Left lung (tissue), 14 donors: ENCODE results near the gene ZNF587. TPM values are rescaled to one million over a fixed set of nuclear protein-coding genes. Genes with fewer than 3 reads are reported as not detected.
"Not testable (repeated sequence)": the region's sequence is repeated elsewhere in the genome, so short reads cannot be mapped to it uniquely, and the experiment has no call there.

ENCODE experiments used
- ATAC-seq: fragments of 200-7000 bp; cut with Tn5 transposase; one replicate; pipeline ENCODE4 v1.9.1; 2020; ENCODE audit warnings: moderate library complexity
- DNase-seq, 4 donors: peaks; one replicate each; pipeline ENCODE4 v3.0.0-alpha.2; 2013 to 2020
- H3K27ac ChIP-seq, 2 donors: fragments of 200-600 bp; sonication (generic) in 1 of 2; one replicate each; pipeline versions ENCODE4 v1.5.0 to v1.8.0; 2020 to 2021
- H3K27me3 ChIP-seq, 2 donors: fragments of 200-600 bp; sonication (generic) in 1 of 2; one replicate each; pipeline versions ENCODE4 v1.5.0 to v1.8.0; 2020 to 2021
- H3K36me3 ChIP-seq, 2 donors: fragments of 200-600 bp; sonication (generic) in 1 of 2; one replicate each; pipeline versions ENCODE4 v1.5.0 to v1.8.0; 2020 to 2021
- H3K4me1 ChIP-seq, 2 donors: fragments of 200-600 bp; one replicate each; pipeline ENCODE4 v1.8.0; 2021
- H3K4me3 ChIP-seq, 2 donors: fragments of 200-600 bp; sonication (generic) in 1 of 2; one replicate each; pipeline versions ENCODE4 v1.5.0 to v1.8.0; 2020 to 2021; ENCODE audit warnings: mild to moderate bottlenecking in 1 of 2
- H3K9me3 ChIP-seq, 2 donors: fragments of 200-600 bp; sonication (generic) in 1 of 2; one replicate each; pipeline versions ENCODE4 v1.5.0 to v1.8.0; 2020 to 2021
- intact Hi-C, 2 donors: fragments of 100-400 bp; cut with DNase I; formaldehyde crosslinking; loops; one replicate each; pipeline versions ENCODE4 v1.11.2 to v1.14.2; 2022
- long read RNA-seq, 12 donors: library from polyadenylated mRNA in 2 of 12; unstranded in 2 of 12; transcript quantifications; one replicate each; pipeline ENCODE4 v2.0.0 and lab custom pipeline, GENCODE V29; 2019 to 2026
- polyA plus RNA-seq, 6 donors: library from polyadenylated mRNA; unstranded; fragments of 120-200 nt; gene quantifications; one replicate each; pipeline ENCODE4 v1.2.1, GENCODE V29; 2013; ENCODE audit not compliant: insufficient read length in 6 of 6
- total RNA-seq, 2 donors: library from RNA; stranded (reverse); fragmentation: NEBNext Ultra II Directional; extraction: Animal tissue kit (Norgen Biotek cat#: 25700); gene quantifications; one replicate each; pipeline ENCODE4 v1.2.1, GENCODE V29; 2021
- TF ChIP-seq, protein P1 (sequence below), 2 donors: fragments of 200-600 bp; sonication (generic) in 1 of 2; IDR thresholded peaks; one replicate each; pipeline versions ENCODE4 v1.5.0 to v1.8.0; 2021; ENCODE audit warnings: antibody characterized with exemption in 2 of 2
- donor health status: DM: no; HTN: yes; CAD: no.
- donor health status: DM: no; HTN: no; CAD: no.

Gene ZNF587
- total RNA-seq (10 to 100 TPM; 31.4 to 34.0 TPM), polyA plus RNA-seq (10 to 100 TPM; 33.6 to 38.8 (median 36.4) TPM)
- long read RNA-seq, donor 1, full-length matches to known transcripts: 2 of 2 reads
- long read RNA-seq, donor 1, partial matches to known transcripts: 0 of 2 reads
- long read RNA-seq, donor 1, other reads (novel, unspliced or antisense): 0 of 2 reads
- long read RNA-seq, donor 2, partial matches to known transcripts: 0 of 3 reads
- long read RNA-seq, donor 2, other reads (novel, unspliced or antisense): 0 of 3 reads
- long read RNA-seq, donor 3: 0 reads
- long read RNA-seq, donor 4, partial matches to known transcripts: 0 of 2 reads
- long read RNA-seq, donor 4, other reads (novel, unspliced or antisense): 1 of 2 reads
- long read RNA-seq, donor 5, full-length matches to known transcripts: 3 of 10 reads
- long read RNA-seq, donor 5, partial matches to known transcripts: 0 of 10 reads
- long read RNA-seq, donor 5, other reads (novel, unspliced or antisense): 7 of 10 reads
- long read RNA-seq, donor 6, partial matches to known transcripts: 0 of 2 reads
- long read RNA-seq, donor 6, other reads (novel, unspliced or antisense): 0 of 2 reads
- long read RNA-seq, donor 7: 0 reads
- long read RNA-seq, donor 8, full-length matches to known transcripts: 6 of 6 reads
- long read RNA-seq, donor 8, partial matches to known transcripts: 0 of 6 reads
- long read RNA-seq, donor 8, other reads (novel, unspliced or antisense): 0 of 6 reads
- long read RNA-seq, donor 9, partial matches to known transcripts: 0 of 1 reads
- long read RNA-seq, donor 9, other reads (novel, unspliced or antisense): 0 of 1 reads
- long read RNA-seq, donor 10: 0 reads
- long read RNA-seq, donor 11: 0 reads
- long read RNA-seq, donor 12, full-length matches to known transcripts: 3 of 3 reads
- long read RNA-seq, donor 12, partial matches to known transcripts: 0 of 3 reads
- long read RNA-seq, donor 12, other reads (novel, unspliced or antisense): 0 of 3 reads

DNA sequence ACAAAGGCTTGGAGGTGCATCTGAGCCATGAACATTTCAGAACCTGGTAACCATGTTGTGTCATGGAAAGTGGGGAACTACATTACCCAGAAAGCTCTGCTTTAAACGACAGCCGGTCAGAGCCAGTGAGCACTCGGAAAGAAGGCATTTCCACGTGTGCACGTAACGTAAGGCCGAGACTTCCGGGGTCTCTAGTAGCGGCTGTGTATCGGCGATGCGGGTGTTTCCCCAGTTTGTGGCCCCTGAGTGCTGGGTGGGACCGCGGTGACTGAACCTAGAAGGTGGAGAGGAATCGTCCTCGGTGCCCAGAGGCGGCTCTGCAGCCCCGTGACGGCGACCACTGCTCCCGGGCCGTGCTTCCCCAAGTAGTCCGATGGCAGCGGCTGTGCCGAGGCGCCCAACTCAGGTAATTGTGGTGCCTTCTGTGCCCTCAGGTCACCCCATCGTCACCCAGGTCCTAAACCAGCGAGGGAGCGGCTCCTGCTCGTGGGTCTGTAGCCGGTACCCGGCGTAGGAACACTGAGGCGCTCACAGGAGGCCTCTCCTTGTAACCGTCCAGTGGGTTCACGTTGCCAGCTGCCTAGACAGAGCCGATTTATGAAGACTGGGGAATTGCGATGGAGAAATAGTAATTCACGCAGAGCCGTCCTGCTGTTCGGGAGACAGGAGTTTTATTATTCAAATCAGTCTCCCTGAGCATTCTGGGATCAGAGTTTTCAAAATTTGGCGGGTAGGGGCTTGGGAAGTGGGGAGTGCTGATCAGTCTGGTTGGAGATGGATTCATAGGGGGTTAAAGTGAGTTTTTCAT lies at the start of gene ZNF587:
TSS of gene ZNF587 (plus strand) at position 194 of the 808 bp plus-strand sequence. CDS start at position 374, 180 bp downstream.
- intact Hi-C loops, H3K9me3 ChIP-seq, H3K27me3 ChIP-seq: not testable (repeated sequence)
- DNase-seq (peak; percentile 51 to 85 (median 80)), ATAC-seq (peak; percentile 99)
- Histone ChIP-seq H3K4me3 (peak within 1 kb of the TSS; percentile 69 to 73), H3K4me1 (peaks cover 12 to 17% of the 10 kb centered on the region in 2 donors), H3K36me3 (peaks cover 0 to 14% of the 10 kb centered on the region in 2 donors), H3K27ac (peak within 1 kb of the TSS; percentile 63 to 68)

DNA sequence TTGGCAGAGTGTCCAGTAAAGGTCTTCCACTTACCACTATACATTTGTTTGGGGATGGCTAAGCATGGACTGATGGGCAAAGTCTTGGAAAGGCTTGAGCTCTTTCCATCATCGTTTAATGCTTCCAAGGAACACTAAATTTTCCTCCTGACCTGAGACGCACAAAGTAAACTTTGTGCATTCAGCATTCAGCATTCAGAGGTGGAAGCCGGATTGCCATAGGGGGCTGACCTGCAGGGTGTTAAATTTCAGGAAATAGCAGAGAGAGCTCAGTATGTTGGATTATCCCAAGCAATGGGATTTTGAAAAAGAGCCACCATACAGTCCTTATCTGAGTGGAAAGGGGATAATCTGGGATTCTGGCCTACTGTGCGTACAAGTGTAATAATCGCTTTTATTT lies 49.0 kb upstream of the ZNF587 start:
- no peak for ATAC-seq

DNA sequence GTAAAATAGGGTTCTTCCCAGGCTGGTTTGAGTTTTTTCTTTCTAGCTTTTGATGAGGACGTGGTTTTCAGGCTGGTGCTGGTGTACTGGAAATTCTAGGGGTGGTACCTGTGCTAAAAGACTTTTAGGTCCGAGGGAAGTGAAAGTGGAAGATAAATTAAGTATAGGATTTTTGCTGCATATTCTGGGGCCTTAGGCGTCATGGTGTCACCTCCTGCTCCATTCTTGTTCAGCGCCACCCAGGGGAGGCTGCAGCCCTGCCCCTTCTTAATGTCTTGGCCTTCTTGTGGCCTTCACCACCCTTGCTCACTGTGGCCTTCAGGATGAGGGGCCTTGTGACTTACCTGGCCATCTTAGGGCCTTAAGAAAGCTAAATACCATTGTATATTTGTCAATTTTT lies 47.4 kb upstream of the ZNF587 start:
- H3K27ac ChIP-seq: no peak overlapping the region
- no peak overlapping the region for H3K4me3 ChIP-seq
- no peak for DNase-seq
- TF ChIP-seq, protein P1, sequence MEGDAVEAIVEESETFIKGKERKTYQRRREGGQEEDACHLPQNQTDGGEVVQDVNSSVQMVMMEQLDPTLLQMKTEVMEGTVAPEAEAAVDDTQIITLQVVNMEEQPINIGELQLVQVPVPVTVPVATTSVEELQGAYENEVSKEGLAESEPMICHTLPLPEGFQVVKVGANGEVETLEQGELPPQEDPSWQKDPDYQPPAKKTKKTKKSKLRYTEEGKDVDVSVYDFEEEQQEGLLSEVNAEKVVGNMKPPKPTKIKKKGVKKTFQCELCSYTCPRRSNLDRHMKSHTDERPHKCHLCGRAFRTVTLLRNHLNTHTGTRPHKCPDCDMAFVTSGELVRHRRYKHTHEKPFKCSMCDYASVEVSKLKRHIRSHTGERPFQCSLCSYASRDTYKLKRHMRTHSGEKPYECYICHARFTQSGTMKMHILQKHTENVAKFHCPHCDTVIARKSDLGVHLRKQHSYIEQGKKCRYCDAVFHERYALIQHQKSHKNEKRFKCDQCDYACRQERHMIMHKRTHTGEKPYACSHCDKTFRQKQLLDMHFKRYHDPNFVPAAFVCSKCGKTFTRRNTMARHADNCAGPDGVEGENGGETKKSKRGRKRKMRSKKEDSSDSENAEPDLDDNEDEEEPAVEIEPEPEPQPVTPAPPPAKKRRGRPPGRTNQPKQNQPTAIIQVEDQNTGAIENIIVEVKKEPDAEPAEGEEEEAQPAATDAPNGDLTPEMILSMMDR (IDR thresholded peaks at IDR 0.05): no peak
- peaks cover 0 to 6% of the 10 kb centered on the region in 2 donors for H3K36me3 ChIP-seq
- H3K27me3 ChIP-seq: no peaks in the 10 kb centered on the region
- H3K4me1 ChIP-seq: peaks cover 12 to 67% of the 10 kb centered on the region in 2 donors
- intact Hi-C loops: no loop called here
- no peak for ATAC-seq
- no peaks in the 10 kb centered on the region for H3K9me3 ChIP-seq

More for the DNA sequence above, 49.0 kb upstream of the ZNF587 start:
- Histone ChIP-seq H3K27me3 (no peaks in the 10 kb centered on the region), H3K9me3 (no peaks in the 10 kb centered on the region), H3K4me1 (peaks cover 12 to 62% of the 10 kb centered on the region in 2 donors), H3K27ac (peak overlapping the region in 1 of 2 donors; percentile 90), H3K4me3 (no peak overlapping the region), H3K36me3 (peaks cover 0 to 9% of the 10 kb centered on the region in 2 donors)
- no peak for DNase-seq
- TF ChIP-seq, protein P1 (IDR thresholded peaks at IDR 0.05): no peak
- intact Hi-C loops: no loop called here

DNA sequence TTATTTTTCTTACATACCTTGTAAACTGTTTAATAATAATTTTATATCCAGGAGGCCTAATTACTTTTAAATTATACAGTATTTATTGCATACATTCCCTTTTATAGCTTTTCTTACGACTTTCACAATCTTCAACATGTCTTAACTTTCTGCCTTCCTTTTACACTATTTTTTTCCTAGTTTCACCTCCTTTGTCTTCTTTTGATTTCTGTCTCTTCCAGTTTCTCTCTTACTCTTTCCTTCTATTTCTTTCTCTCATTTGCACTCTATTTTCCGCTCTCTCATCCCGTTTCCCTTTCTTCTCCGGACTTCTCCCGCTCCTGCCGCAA lies 46.4 kb upstream of the ZNF587 start:
- Histone ChIP-seq H3K27me3 (no peaks in the 10 kb centered on the region), H3K4me1 (peaks cover 12 to 64% of the 10 kb centered on the region in 2 donors), H3K36me3 (peaks cover 0 to 15% of the 10 kb centered on the region in 2 donors), H3K4me3 (peak overlapping the region; percentile 37 to 45), H3K9me3 (no peaks in the 10 kb centered on the region), H3K27ac (peak overlapping the region; percentile 83 to 87)
- intact Hi-C loops: no loop called here
- DNase-seq (no peak), ATAC-seq (no peak)
- TF ChIP-seq, protein P1 (IDR thresholded peaks at IDR 0.05): no peak
